BE2C (cell line): ENCODE measurements around the gene MYADML2.

Source experiments
- DNase-seq: peaks from one replicate; pipeline ENCODE4 v3.0.0-alpha.2; 2020
- H3K27me3 ChIP-seq: fragments of 250-450 bp; sonication (Bioruptor Pico); 2 replicates; pipeline ENCODE4 v1.5.1; 2020; ENCODE audit warnings: mild to moderate bottlenecking
- H3K36me3 ChIP-seq: fragments of 250-450 bp; sonication (Bioruptor Pico); 2 replicates; pipeline ENCODE4 v1.5.1; 2020; ENCODE audit warnings: mild to moderate bottlenecking
- H3K4me1 ChIP-seq: fragments of 250-450 bp; sonication (Bioruptor Pico); 2 replicates; pipeline ENCODE4 v1.5.1; 2020
- H3K4me3 ChIP-seq: 2 replicates; pipeline ENCODE4 v1.5.1; 2011; ENCODE audit warnings: low read depth, low read length
- H3K9me3 ChIP-seq: fragments of 250-450 bp; sonication (Bioruptor Pico); 2 replicates; pipeline ENCODE4 v1.5.1; 2020
- TF ChIP-seq, protein P1 (sequence below): IDR thresholded peaks from 2 replicates; pipeline ENCODE4 v1.5.1; 2012; ENCODE audit warnings: mild to moderate bottlenecking, low read depth, low read length

Gene MYADML2

DNA sequence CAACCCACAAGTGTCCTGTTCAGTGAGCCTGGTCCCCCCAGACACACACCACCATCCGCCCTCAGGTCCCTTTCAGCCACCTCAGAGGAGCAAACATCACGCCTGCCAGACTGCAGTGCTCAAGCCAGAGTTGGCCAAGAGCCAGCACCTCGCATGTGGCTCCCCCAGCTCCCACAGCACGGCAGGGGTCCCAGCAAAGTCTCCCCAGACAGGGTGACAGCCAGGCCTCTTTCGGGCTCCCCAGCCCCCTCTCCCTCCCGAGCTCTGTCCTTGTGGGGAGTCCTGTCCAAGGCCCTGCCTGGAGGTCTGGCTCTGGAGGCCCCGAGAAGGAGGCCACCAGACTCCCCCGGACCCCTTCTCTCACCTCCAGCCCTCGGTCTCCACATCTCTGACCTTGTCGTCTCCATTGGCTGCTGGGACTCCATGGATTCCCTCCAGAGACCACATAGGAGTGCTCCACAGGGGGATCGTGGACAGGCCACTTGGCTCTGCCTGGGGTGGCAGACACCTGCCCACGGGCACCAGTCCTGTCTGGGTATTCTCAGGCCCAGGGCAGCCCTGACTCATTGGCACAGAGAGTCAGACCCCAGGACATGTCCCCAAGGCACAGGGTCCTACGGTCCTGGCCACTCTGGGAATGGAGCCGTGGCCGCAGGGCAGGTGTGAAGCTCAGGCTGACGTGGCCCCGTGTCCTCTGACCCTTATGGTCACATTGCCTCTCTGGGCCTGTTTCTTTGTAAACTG, 1.8 kb upstream of the MYADML2 start:
- TF ChIP-seq, protein P1, sequence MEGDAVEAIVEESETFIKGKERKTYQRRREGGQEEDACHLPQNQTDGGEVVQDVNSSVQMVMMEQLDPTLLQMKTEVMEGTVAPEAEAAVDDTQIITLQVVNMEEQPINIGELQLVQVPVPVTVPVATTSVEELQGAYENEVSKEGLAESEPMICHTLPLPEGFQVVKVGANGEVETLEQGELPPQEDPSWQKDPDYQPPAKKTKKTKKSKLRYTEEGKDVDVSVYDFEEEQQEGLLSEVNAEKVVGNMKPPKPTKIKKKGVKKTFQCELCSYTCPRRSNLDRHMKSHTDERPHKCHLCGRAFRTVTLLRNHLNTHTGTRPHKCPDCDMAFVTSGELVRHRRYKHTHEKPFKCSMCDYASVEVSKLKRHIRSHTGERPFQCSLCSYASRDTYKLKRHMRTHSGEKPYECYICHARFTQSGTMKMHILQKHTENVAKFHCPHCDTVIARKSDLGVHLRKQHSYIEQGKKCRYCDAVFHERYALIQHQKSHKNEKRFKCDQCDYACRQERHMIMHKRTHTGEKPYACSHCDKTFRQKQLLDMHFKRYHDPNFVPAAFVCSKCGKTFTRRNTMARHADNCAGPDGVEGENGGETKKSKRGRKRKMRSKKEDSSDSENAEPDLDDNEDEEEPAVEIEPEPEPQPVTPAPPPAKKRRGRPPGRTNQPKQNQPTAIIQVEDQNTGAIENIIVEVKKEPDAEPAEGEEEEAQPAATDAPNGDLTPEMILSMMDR = no peak
- no peaks in the 10 kb centered on the region for H3K9me3 ChIP-seq
- DNase-seq = peak; percentile 41
- H3K36me3 ChIP-seq = no peaks in the 10 kb centered on the region
- H3K4me3 ChIP-seq = no peak overlapping the region
- no peaks in the 10 kb centered on the region for H3K4me1 ChIP-seq
- no peaks in the 10 kb centered on the region for H3K27me3 ChIP-seq

DNA sequence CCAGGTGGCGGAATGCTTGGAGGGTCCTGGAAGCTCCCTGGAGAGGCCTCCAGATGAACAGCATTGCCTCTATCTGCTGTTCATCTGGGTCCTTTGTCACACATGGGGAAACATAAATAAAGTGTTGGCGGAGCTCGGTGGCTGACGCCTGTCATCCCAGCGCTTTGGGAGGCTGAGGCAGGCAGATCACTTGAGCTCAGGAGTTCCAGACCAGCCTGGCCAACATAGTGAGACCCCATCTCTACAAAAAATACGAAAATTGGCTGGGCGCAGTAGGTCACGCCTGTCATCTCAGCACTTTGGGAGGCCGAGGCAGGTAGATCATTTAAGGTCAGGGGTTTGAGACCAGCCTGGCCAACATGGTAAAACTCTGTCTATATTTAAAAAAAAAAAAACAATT, 2.2 kb downstream of the MYADML2 start:
- no peaks in the 10 kb centered on the region for H3K4me1 ChIP-seq
- TF ChIP-seq, protein P1 = no peak
- no peak overlapping the region for H3K4me3 ChIP-seq
- no peaks in the 10 kb centered on the region for H3K36me3 ChIP-seq
- no peaks in the 10 kb centered on the region for H3K27me3 ChIP-seq
- DNase-seq = no peak
- no peaks in the 10 kb centered on the region for H3K9me3 ChIP-seq

DNA sequence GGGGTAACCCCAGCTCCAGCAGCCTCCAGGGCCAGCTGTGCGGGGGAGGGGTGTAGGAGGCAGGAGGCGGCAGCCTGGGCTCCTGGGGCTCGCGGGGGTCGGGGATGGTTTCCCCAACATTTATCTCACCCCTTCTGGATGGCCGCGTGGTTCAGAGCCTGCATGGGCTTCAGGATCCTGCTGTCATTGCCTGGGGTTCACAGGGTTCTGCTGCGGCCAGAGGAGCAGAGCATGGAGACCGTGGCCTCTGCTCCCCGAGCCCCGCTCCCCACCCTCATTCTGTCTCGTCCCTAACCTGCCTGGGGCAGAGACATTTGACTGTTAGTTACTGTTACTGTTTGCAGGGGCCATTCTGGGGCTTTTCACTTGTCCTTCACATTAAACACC, 4.9 kb downstream of the MYADML2 start:
- TF ChIP-seq, protein P1 = no peak
- no peak overlapping the region for H3K4me3 ChIP-seq
- H3K36me3 ChIP-seq = no peaks in the 10 kb centered on the region
- no peaks in the 10 kb centered on the region for H3K9me3 ChIP-seq
- DNase-seq = no peak
- no peaks in the 10 kb centered on the region for H3K4me1 ChIP-seq
- H3K27me3 ChIP-seq = no peaks in the 10 kb centered on the region

DNA sequence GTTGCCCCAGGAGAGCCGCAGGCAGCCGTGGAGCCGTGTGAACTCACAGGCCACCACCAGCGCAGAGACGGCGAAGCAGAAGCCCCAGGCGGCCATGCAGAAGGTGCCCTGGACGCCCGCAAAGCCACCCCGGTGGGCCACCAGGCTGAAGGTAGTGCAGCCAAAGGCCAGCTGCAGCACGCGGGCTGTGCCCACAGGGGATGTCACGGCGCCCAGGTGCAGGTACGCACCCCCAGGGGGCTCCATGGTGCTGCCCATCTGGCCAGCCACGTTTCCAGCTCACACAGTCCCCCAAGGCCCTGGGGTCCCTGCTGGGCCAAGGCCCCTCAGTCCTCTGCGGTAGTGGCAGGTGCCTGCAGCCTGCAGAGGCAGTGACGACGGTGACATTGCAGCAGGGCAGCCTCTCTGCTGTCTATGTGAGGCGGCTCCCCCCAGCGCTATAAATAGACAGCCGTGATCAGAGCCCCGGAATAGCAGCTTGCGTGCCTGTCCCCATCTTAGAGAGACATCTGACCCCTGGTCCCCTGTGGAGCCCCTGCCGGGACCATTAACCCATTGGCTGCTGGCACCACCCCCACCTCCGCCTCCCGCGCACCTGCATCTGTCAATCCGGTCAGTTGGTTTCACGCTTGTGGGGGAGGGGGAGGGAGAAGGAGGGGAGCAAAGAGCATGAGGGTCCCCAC, 5.4 kb downstream of the MYADML2 start:
- no peaks in the 10 kb centered on the region for H3K9me3 ChIP-seq
- H3K36me3 ChIP-seq = no peaks in the 10 kb centered on the region
- no peaks in the 10 kb centered on the region for H3K27me3 ChIP-seq
- no peaks in the 10 kb centered on the region for H3K4me1 ChIP-seq
- peak; percentile 15 for DNase-seq
- TF ChIP-seq, protein P1 = no peak
- no peak overlapping the region for H3K4me3 ChIP-seq

DNA sequence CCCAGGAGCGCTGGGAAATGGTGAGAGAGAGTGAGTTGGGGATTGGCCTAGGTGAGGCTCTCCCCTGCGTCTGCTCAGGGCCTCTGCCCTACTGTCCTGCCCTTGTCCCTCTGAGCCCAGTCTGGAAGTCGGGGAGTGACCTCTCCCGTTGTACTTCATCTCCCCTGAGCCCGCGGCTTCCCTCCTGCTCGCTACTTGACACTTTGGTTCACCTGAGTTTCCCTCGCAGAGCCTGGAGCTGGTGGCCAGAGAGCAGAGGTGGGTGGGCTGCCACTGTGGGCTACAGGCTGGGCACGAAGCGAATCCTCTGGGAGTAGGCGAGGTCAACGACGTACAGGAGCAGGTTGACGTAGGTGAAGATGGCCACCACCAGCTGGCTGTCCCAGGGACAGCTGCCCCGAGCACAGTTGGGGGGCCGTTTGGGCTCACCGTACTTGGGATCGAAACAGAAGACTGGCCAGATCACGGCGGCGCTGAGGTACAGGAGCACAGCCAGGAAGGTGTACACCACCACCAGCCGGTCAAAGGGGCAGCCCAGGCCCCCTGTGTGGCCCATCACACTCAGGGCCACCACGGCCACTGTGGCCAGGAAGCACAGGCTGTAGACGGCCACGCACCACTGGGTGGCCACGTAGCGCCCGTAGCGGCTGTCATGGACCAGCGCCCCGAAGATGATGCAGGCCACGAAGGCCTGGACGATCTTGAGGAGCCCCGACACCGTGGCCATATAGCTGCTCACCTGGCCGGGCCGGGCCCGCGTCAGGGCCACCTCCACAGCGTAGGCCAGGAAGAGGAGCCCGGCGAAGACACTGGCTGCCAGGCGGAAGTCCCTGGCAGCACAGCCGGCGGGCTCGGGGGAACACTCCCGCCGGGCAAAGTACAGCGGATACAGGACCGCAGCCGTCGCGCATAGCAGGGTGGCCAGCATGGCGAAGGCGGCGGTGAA, 6.2 kb downstream of the MYADML2 start:
- TF ChIP-seq, protein P1 = no peak
- DNase-seq = peak; percentile 8

More for the DNA sequence above, 6.2 kb downstream of the MYADML2 start:
- Histone ChIP-seq H3K4me1 (no peaks in the 10 kb centered on the region), H3K4me3 (no peak overlapping the region), H3K9me3 (no peaks in the 10 kb centered on the region), H3K27me3 (no peaks in the 10 kb centered on the region), H3K36me3 (peaks cover under 1% of the 10 kb centered on the region; the same call in 1 of the 2 replicates)
